ENCODE data around the gene ATL1.
"Not testable (repeated sequence)": the region's sequence is repeated elsewhere in the genome, so short reads cannot be mapped to it uniquely, and the experiment has no call there.

Gene ATL1

DNA sequence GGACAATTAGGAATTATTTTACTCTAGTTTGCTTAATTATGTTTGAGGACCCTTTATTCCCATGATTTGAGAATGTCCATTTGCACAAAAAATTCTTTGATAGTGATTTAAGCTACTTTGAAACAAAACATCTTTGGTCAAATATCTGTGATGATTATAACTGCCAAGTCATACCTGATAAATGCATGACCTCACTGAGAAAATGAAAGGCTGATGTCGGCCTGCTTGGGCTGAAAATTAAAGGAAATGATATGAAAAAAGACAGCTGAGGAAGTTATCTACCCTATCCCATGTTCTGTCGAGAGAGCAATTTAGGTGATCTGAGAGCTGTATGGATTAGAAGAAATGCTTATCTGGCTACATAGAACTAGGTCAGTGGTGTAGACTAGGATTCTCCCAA lies 43.6 kb downstream of the ATL1 start:
- DNase-seq, result no peak

DNA sequence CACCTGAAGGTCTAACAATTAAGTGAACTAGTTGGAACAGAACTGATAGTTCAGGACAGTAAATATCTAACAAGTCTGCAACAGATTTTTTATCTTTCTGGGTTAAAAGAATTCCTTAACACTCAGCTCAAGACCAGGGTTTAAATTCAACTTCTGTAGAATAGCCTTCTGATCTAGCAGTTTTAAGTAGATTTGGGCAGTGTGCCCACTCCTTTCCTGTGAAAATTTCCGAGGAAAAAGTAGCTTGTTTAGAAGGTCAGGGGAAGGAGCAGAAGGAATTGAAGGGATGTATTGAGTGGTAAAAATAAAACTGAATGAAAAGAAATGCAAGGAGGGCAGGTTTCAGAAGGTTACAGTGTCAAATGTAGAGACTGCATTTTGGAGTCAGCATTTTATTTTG lies 45.8 kb downstream of the ATL1 start:
- no peak for DNase-seq

DNA sequence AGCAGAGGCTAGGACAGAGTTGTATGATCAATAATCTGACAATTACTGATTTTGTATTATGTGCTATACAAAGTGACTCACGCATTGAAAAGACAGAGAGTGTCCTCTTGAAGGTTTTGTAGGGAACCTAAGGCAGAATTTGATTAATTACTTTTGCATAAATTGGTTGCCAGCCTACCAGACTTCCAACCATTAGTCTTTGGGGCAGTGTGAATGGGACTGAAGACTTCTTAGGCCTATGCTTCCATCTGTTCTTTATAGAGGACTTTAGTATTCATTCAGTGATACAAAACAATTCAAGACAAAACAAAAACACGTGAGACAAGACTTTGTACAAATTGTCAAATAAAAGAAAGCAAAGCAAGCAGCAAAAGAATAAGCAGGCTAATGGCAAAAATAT lies 46.5 kb downstream of the ATL1 start:
- DNase-seq, result no peak

DNA sequence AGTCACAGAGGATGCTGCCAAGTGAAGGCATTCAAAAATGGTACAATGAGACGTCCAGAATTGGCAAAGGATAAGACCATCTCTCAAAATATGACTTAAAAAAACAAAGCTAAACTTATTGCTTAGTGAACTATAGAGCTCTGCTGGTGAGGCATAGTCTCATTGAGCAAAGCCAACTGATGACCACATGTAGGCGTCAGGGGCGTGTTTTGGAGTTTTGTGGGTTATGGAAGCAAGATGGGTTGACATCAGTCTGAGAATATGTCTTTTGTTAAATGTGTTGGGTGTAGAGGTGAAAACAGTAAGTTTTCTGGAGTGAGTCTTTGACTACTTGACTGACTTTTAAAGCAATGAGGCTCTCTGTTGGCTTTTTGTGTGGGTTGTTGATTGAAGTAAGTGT lies 47.2 kb downstream of the ATL1 start:
- peak; percentile 61 to 67 (median 67) for DNase-seq

DNA sequence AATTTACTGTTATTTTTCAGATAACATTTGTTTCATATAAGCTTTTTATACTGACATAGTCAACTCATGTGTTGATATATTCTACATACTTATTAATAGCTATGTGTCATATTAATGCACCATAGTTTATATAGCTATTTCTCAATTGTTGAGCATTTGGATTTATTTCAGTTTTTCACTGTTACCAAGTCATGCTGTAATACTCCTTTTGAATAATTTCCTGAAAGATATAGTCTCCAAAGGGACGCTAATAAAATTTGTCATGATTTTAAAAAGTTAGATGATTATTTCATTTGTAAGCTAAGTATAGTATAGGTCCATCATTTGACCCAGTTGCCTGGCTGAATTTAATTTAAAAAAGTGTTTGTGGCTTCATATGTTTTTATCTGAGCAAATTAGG lies 47.8 kb downstream of the ATL1 start:
- no peak for DNase-seq

DNA sequence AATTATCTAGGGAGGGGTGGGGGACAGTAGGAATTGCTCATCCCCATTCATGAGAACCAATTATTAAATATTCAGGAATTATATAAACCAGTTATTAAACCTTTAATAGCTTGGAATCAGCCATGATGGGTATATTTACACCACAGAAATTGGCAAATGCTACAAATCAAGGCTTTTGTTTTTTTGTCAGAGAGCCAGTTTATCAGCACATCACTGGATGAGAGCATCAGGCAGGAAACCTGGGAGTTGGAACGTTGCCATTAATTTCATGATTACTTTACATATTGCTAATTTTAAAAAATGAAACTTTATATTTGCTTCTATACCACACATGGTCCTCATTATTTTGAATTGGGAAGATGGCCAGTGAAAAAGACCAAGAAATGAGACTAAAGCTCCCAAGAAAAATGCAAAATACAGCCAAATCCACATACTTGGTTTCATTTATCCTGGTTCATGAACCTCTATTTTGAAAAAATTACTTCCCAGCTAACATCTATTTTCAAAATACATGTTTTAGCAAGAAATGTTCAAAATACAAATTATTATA lies 48.4 kb downstream of the ATL1 start:
- no peak for DNase-seq

DNA sequence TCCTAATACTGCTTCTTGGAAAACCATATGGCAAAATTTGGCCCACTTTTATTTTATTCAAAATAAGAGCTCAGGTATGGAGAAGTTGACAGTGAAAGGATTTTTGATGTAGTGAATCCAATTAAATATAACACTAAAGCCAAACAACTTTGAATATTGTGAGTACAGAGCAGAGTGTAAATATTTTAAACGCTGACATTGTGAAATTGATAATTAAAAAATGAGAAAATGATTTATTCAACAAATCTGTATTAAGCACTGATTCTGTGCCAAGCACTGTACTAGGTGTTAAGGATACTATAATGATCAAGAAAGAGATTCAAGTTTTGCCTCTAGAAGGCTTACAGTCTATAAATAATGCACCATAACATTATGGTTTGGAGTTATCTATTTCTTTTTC lies 50.5 kb downstream of the ATL1 start:
- no peak for DNase-seq

DNA sequence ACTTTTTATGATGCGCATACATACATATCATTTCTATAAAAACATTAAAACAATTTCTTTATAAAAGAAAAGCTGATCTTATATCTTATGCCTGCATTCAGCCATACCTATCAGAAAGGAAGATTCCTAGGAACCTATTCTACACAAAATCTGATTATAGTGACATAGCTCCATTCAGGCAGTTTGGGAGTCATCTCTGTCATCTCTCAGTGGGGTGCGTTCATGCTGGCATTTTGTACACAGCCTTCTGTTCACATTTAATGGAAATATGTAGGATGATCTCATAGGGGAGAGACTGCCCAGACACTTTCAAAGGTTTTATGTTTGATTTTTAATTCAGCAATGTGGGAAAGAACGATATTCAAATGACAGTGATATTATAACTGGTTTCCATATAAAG lies 52.9 kb downstream of the ATL1 start:
- DNase-seq, result no peak

DNA sequence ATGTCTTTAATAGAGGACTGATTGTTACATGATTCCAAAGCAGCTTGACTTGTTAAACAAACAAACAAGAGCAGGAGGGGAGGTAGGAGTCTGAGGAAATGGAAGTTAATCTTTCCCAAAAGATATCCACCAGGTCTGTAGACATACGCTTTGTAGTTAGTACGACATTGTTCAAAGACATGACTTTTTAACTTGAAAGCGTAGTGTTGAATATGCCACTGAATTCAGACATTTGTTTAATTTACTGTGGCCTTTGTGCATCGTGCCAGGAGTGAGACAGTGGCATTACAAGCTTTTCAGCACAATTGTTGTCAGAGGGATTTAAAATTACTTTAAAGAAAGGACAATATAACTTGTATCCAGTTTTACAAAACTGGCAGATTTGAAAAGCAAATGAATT lies 55.1 kb downstream of the ATL1 start:
- DNase-seq, result no peak

DNA sequence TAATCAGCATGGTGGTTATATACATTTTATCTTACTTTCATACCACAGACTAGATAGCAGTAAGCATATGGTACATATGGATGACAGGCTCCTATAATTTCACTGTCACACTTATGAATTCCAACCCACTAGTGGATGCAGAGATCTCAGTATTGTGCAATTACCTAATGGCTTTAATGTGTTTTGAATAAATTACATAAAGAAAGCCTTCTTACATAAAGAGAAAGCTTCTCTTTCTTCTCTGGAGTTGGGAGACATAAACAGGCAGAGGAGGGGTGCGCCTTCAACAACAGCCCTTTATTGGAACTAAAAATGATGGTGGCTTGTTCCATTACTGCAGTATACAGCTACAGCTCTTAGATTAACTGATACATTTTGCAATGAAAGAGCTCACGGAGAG lies 55.6 kb downstream of the ATL1 start:
- DNase-seq, result no peak

DNA sequence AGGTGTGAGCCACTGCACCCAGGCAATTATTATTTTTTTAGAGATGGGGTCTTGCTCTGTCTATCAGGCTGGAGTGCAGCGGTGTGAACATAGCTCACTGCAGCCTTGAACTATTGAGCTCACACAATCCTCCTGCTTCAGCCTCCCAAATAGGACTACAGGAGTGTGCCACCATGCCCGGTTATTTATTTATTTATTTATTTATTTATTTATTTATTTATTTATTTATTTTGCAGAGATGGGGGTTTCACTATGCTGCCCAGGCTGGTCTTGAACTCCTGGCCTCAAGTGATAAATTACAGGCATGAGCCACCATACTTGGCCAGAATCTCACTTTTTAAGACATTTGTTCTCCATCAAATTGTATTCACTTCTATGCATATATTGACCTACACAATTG lies 56.3 kb downstream of the ATL1 start:
- no peak for DNase-seq

DNA sequence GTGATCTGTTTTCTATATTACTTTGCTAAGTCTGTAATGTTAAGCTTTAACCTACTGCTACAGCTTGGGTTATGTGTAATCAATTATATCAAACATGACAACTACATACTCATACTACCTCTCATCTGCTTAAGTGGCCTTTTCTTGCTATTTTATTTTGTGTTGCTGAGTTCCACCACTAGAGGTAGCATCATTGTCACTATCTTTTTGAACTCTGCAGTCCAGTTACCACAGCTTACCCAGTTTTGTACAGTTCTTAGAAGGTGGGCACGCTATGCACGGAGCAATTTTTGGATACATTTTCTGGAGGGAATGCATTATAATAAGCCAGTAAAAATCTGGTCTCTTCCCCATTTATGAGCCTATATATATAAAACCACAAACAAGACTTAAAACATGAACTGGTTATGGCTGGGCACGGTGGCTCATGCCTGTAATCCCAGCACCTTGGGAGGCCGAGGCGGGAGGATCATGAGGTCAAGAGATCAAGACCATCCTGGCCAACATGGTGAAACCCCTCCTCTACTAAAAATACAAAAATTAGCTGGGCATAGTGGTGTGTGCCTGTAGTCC lies 59.7 kb downstream of the ATL1 start:
- DNase-seq, result peak; percentile 23 to 49 (median 44)

DNA sequence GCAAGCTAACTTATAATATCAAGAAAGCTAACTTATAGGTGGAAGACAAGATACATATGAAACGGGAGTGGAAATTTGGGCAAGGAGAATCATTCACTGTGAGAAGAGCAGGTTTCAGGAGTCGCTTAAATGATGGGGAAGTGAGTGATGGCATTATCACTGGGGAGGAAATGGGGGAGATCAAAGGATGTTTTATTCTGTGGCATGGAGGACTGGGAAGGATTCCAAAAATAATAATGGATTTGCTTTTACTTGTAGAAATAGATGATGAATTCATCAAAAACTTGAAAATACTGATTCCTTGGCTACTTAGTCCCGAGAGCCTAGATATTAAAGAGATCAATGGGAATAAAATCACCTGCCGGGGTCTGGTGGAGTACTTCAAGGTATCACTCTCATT lies 60.4 kb downstream of the ATL1 start:
- DNase-seq, result no peak

DNA sequence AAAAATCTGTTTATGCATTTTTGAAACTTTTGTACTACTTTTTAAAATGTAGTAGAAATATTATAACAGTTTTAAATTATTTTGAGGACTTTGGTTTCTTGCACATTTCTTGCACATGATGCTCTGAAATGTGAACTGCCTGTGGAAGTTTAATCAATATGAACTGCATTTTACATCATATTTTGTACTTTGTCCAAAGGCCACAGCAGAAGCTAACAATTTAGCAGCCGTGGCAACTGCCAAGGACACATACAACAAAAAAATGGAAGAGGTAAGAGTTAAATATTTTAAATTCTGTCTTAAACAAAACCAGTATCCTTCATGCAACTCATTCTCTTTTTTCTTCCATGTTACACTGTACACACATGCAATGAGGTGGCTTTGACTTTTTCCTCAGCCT lies 63.0 kb downstream of the ATL1 start:
- no peak for DNase-seq

DNA sequence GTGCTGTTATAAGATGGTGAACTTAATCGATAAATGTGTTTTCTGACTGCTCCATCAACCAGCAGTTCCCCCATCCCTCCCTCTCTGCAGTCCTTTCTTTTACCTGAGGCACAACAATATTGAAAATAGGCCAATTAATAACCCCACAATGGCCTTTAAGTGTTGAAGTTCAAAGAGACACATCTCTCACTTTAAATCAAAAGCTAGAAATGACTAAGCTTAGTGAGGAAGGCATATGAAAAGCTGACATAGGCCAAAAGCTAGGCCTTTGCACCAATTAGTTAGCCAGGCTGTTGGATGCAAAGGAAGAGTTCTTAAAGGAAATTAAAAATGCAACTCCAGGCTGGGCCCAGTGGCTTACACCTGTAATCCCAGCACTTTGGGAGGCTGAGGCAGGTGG lies 64.5 kb downstream of the ATL1 start:
- no peak for DNase-seq

DNA sequence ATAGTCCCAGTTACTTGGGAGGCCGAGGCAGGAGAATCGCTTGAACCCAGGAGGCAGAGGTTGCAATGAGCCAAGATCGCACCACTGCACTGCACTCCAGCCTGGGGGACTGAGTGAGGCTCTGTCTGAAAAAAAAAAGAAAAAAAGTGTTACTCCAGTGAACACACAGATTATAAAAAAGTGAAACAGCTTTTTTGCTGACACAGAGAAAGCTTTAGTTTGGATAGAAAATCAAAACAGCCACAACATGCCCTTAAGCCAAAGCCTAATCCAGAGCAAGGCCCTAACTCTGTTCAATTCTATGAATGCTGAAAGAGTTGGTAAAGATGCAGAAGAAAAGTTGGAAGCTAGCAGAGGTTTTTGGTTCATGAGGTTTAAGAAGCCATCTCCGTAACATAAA lies 65.0 kb downstream of the ATL1 start:
- not testable (repeated sequence) for DNase-seq

DNA sequence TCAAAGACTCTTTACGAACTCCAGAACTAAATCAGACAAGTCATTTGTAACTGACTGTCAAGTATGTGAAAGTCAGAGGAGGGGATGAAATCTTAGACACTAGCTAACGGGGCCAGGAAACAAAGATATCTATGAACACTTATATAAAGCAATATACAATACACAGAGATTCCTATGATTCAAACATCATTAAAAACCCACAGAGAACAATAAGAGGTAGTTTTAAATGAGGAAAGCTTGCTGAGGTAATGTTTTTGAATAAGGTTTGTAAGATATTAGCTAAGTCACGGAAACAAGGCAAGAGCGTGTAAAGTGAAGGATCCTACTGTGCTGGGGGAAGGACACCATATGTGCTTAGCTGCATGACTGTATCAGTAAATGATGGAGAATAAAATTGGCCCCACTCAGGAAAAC lies 71.5 kb downstream of the ATL1 start:
- no peak for DNase-seq

DNA sequence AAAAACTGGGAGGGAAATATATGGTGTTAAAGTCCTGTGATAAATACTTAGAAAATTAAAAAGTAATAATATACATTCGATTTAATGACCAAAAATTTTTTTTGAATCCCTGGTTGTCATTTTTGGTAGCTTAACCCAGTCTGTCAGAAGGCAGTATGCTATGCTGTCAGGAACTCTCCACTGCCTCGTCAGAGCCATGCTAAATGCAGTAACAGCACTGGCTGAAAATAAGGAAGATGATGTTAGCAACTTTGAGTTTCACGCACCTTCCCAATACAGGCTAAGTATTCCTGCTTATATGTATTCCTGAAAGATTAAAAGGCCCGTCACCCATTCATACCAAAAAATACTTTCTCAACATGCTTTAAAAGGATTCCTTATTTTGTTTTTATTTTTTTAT lies 74.0 kb downstream of the ATL1 start:
- DNase-seq, result no peak

DNA sequence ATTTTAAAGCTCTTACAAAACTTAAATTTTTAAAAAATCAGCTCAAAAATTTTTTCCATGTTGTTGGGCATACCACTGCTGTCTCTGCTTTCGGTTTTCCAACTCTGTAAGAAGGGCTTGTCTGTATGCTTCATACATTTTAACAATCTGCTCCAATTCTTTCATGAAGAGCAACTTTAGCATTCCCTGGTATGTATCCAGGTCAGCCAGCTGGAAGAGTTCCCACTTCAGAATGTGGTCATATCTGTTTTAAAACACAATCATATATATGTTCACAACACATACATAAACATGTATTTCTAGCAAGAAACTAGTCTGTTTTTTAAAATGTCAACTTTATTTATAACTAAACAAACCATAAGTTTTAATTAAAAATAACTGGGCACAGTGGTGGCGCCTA lies 75.2 kb downstream of the ATL1 start:
- no peak for DNase-seq

DNA sequence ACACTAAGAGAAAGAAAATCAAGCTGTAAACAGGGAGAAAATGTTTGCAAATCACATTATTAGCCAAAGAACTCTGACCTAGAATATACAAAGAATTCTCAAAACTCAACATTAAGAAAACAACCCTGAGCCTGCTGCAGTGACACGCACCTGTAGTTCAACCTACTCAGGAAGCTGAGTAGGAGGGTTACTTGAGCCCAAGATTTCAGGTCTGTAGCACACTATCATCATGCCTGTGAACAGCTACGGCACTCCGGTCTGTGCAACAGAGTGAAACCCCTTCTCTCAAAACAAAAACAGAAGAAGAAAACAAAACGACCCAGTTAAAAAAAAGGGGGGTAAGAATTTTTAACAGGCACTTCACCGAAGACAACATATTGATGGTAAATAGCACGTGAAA lies 87.3 kb downstream of the ATL1 start:
- no peak for DNase-seq

DNA sequence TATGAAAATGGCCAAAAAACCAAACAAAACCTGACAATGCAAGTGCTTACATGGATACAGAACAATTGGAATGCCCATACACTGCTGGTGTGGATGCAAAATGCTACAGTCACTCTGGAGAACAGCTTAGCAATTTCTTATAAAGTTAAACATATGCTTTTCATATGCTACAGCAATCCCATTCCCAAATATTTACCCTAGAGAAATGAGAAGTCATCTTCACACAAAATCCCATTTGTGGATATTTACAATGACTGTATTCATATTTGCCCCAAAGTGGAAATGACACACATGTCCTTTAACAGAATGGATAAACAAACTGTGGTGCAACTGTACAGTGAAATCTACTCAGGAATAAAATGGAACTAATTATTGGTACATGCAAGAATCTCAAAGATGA lies 87.8 kb downstream of the ATL1 start:
- no peak for DNase-seq

DNA sequence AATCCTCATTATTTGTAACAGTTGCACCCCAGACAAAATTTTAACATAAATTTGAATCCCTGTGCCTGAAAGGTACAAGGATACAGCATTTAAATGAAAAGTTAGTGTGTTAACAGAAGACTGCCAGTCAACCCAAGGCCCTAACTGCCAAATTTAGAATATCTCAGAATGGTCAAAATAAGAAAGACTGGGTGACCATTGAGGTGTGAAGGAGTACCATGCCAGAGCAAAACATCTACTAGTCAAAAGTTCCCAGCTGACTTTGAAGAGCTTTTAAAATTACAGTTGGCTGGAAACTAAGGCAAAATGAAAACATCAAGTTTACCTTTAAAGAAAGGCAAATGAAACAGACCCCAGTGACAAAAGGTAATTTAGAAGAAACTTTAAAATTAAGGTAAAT lies 89.7 kb downstream of the ATL1 start:
- no peak for DNase-seq

DNA sequence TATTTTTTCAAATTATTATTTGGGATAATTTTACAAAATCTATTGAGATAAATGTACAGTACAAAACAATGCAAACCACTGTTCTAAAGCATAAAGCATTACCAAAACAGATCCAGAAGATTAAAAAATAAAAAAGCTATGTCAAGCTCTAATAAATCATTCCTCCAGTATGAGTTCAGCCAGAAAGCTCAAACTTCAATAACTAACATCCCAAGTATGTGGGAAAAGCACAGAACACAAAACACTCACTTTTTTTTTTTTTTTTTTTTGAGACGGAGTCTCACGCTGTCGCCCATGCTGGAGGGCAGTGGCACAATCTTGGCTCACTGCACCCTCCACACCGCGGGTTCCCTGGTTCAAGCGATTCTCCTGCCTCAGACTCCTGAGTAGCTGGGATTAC lies 96.8 kb downstream of the ATL1 start:
- DNase-seq, result no peak

DNA sequence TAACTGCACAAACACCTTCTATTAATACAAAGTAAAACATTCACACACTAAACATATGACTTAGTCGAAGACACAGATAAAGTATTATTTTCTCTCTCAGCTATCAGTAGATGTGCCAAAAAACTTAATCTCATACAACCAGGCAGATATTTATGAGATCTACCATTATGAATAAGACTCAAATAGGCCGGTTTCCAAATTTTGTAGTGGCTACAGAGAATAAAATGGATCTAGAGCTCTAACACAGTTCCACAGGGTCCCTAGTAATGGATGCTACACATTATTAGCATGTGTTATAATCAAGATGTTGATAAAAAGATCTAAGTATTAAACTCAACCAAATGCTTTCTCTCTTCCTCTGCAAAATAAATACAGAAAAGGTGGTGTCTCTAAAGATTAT lies 97.8 kb downstream of the ATL1 start:
- no peak for DNase-seq

DNA sequence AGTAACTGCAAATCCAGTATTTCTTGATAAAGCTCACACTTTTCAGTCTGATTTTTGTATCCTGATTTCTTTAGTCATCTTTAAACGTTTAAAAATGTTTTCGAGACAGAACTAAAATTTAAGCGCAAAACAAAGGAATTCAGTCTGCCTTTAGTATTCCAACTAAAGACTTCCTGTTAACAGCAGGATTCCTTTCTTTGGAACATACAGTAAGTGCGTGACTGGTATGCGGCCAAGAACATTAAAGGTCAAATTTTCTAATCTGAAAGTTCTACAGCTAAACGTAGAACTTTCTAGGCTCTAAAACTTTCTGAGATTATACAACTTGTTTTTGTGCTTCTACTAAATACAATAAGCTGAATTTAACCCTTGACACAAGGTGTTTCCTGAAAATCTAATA lies 98.3 kb downstream of the ATL1 start:
- DNase-seq, result no peak

Data from suppressor macrophage treated with lipopolysaccharide for 1 hour (primary cell).